Erythroblast (primary cell): ENCODE results near the gene PTH1R.

Experiments
- GATA1 ChIP-seq: IDR thresholded peaks from 2 replicates; pipeline ENCODE4 v1.6.1; 2011; ENCODE audit warnings: low read depth, mild to moderate bottlenecking, control low read depth, low read length, moderate library complexity
- POLR2A ChIP-seq: IDR thresholded peaks from 2 replicates; pipeline ENCODE4 v1.6.1; 2011; ENCODE audit warnings: mild to moderate bottlenecking, low read length

DNA sequence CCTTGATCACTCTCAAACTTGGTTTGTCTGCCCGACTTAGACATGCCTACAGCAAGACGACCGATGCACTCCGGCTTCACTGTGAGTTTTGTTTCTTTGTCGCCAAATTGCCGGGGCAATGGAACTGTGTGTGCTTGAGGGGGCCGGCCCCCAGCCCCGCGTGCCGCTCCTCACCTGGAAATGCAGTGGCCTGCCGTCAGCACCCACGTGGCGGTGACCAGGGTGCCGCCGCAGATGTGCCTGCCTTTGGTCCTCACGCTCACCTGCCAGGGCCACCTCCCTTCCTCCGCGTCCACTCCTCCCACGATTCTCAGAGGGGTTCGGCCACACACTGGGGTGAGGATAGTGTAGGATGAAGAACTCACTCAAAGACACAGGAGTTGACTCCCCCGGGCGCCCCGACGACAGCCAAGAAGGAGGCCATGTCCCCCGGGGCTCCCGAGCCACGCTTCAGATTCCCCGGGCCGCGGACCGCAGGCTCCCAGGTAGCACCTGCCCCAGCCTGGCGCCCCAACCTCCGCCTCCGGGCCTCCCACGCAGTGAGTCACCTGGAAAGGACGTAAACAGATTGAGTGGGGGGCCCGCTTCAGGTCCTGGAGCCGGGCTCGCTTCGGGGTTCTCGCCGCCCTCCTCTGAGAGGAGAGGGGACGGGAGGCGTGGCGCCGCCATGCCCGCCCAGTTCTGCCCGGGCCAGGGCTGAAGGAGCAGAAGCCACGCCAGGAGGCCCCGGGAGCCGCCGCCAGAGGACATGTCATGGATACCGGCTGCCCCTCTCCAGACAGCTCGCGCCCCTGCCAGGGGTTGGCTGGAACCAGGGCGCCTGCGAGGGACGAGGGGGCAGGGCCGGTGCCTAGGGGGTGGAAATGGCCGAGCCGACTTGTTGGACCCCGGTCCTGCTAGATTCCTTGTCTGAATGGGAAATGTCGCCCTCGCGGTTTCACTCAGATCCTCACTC lies 43.9 kb upstream of the PTH1R start:
- TF ChIP-seq POLR2A (no peak), GATA1 (no peak)
